NCI-H1694 (cell line): ENCODE results near the gene VDR.
A peak's percentile ranks its signal among the peaks of the same experiment; 100 is the strongest.
"Not testable (repeated sequence)": the region's sequence is repeated elsewhere in the genome, so short reads cannot be mapped to it uniquely, and the experiment has no call there.

Experiments used
- DNase-seq: peaks from one replicate; lab custom pipeline; 2025; lab: John Stamatoyannopoulos, UW

The VDR gene

GRCh38 chr12:47848853-47849252 is 55.9 kb downstream of the VDR start:
- no peak for DNase-seq

- DNase-seq: no peak
These were observed 58.3 kb downstream of the VDR start for GRCh38 chr12:47846294-47846996.

- no peak for DNase-seq
These were observed 59.7 kb downstream of the VDR start for GRCh38 chr12:47845081-47845480.

- DNase-seq: peak; percentile 2
These were observed 60.4 kb downstream of the VDR start for GRCh38 chr12:47844264-47845019.

GRCh38 chr12:47843226-47843980 is 61.4 kb downstream of the VDR start:
- DNase-seq: no peak

- not testable (repeated sequence) for DNase-seq
These were observed 62.3 kb downstream of the VDR start for GRCh38 chr12:47842543-47842942.

GRCh38 chr12:47841910-47842309 is 62.9 kb downstream of the VDR start:
- DNase-seq: no peak

GRCh38 chr12:47841501-47841900 is 63.3 kb downstream of the VDR start:
- DNase-seq: no peak

GRCh38 chr12:47840571-47840970 is 64.2 kb downstream of the VDR start:
- DNase-seq: no peak

- no peak for DNase-seq
These were observed 65.4 kb downstream of the VDR start for GRCh38 chr12:47839214-47839876.

GRCh38 chr12:47838286-47838931 is 66.4 kb downstream of the VDR start:
- peak; percentile 2 for DNase-seq

GRCh38 chr12:47837190-47838171 is 67.3 kb downstream of the VDR start:
- DNase-seq: peak; percentile 30

GRCh38 chr12:47835831-47836155 is 69.0 kb downstream of the VDR start:
- no peak for DNase-seq

GRCh38 chr12:47835006-47835830 is 69.6 kb downstream of the VDR start:
- no peak for DNase-seq

GRCh38 chr12:47834199-47834903 is 70.4 kb downstream of the VDR start:
- DNase-seq: no peak

- DNase-seq: no peak
These were observed 71.2 kb downstream of the VDR start for GRCh38 chr12:47833591-47834012.

- DNase-seq: no peak
These were observed 72.4 kb downstream of the VDR start for GRCh38 chr12:47832263-47832933.

- DNase-seq: no peak
These were observed 75.2 kb downstream of the VDR start for GRCh38 chr12:47829584-47829983.
